GM10248 (cell line): ENCODE measurements around the gene UBE2L3.
"Not testable (repeated sequence)": the region's sequence is repeated elsewhere in the genome, so short reads cannot be mapped to it uniquely, and the experiment has no call there.

Experiments
- CTCF ChIA-PET: fragments of 300-600 bp; sonication (Branson Sonifier 250); formaldehyde crosslinking; extraction: SDS; loops from one replicate; lab custom pipeline; 2021; ENCODE audit warnings: antibody characterized with exemption; lab: Yijun Ruan, JAX
- POLR2A ChIA-PET: fragments of 350-650 bp; sonication (Branson Sonifier 250); formaldehyde crosslinking; extraction: SDS; loops from one replicate; lab custom pipeline; 2020; ENCODE audit warnings: antibody characterized with exemption; lab: Yijun Ruan, JAX
- DNase-seq: peaks from one replicate; pipeline ENCODE4 v3.0.0; 2012; ENCODE audit errors: extremely low spot score
- TF ChIP-seq, protein P1 (sequence below): IDR thresholded peaks from 2 replicates; pipeline ENCODE4 v1.5.1; 2012; ENCODE audit warnings: mild to moderate bottlenecking, low read depth; ENCODE audit errors: extremely low read depth, missing control alignments, control extremely low read depth

UBE2L3 gene

DNA sequence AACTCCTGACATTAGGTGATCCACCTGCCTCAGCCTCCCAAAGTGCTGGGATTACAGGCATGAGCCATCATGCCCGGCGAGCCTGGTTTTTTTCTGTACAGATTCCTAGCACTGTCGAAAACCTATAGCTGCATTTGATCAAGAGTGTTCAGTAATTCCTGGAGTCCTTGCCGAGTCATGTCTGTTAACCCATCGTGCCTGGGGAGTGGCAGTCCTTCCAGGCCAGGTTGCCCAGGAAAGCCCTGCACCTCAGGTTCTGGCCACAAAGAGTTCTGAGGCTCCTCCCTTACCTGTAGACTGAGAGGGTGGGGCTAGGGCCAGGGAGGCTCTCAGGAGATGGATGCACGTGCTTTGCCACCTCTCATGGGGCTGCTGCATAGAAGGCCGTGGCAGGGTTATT, 45.3 kb downstream of the UBE2L3 start:
- DNase-seq: no peak
- CTCF ChIA-PET: interaction anchor here (1.1 to 6.6 kb wide), 3 partner anchors 10 to 16 kb away, joined by 3 to 58 read pairs (median 3); partner anchors contain the start of gene YDJC
- TF ChIP-seq, protein P1, sequence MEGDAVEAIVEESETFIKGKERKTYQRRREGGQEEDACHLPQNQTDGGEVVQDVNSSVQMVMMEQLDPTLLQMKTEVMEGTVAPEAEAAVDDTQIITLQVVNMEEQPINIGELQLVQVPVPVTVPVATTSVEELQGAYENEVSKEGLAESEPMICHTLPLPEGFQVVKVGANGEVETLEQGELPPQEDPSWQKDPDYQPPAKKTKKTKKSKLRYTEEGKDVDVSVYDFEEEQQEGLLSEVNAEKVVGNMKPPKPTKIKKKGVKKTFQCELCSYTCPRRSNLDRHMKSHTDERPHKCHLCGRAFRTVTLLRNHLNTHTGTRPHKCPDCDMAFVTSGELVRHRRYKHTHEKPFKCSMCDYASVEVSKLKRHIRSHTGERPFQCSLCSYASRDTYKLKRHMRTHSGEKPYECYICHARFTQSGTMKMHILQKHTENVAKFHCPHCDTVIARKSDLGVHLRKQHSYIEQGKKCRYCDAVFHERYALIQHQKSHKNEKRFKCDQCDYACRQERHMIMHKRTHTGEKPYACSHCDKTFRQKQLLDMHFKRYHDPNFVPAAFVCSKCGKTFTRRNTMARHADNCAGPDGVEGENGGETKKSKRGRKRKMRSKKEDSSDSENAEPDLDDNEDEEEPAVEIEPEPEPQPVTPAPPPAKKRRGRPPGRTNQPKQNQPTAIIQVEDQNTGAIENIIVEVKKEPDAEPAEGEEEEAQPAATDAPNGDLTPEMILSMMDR: no peak
- POLR2A ChIA-PET: no interaction called here

DNA sequence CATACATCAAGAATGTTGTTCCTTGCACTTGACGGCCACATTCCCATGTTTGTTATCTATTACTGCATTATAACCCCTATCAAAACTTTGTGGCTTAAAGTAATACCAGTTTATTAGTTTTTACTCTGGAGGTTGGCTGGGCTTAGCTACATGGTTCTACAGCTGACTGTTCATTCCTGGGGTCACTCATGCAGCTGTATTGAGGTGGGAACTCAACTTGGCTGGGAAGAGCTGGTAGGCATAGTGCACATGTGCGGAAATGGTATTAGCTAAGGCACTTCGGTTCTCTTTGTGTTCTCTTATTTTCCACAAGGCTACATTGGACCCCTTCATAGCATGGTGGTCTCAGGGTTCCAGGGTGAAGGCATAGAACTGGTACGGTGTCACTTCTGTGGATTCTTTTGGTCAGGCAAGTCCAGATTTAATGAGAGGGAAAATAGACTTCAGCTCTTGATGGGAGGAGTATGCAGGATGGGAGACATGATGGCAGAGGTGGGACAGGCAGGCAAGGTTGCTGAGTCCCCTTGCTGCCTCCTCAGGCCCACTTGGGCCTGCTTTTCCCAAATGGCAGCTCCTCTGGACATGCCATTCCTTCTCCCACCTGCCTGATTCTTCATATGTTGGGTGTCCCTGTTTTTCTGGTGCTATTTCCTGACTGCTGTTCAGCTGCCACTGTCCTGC, 46.2 kb downstream of the UBE2L3 start:
- DNase-seq: no peak
- TF ChIP-seq, protein P1: no peak
- ChIA-PET CTCF (interaction anchor here (0.8 to 6.6 kb wide), 7 partner anchors 7 to 32 kb away, joined by 3 to 58 read pairs (median 3); partner anchors contain the start of genes SDF2L1 and YDJC), POLR2A (no interaction called here)

DNA sequence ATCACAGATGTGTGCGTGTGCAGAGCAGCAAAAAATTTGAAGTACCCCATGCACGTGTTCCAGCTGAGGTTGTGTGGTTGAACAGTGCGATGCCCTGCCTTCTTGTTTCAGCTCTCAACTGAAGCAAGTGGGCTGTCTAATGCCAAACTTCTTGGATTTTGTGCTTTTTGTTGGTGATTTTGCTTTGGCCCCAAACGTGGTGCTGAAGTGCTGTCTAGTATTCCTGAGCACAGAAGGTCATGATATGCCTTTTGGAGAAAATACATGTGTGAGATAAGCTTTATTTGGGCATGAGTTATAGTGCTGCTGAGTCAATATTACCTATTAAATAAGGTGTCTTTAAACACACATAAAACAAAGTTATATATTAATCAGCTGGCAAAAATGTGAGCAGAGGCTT, 48.2 kb downstream of the UBE2L3 start:
- POLR2A ChIA-PET: no interaction called here
- DNase-seq: no peak

DNA sequence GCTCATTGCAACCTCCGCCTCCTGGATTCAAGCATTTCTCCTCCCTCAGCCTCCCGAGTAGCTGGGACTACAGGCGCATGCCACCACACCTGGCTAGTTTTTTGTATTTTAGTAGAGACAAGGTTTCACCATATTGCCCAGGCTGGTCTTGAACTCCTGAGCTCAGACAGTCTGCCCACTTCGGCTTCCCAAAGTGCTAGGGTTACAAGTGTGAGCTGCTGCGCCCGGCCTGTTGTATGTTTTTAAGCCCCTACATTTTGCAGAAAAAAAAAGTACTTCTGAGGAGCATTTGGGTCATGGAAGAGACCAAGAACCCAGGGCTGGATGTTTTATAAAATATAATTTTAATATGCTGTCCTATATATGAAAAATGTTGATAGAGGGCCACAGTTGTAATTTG, 49.8 kb downstream of the UBE2L3 start:
- CTCF ChIA-PET: interaction anchor here (1.1 to 6.6 kb wide), 8 partner anchors 8 to 51 kb away, joined by 3 to 58 read pairs (median 5); partner anchors contain the start of genes SDF2L1 and YDJC
- POLR2A ChIA-PET, DNase-seq: not testable (repeated sequence)

More for the DNA sequence above, 48.2 kb downstream of the UBE2L3 start:
- TF ChIP-seq, protein P1: no peak
- CTCF ChIA-PET: interaction anchor here (2.3 to 6.6 kb wide), 4 partner anchors 9 to 31 kb away, joined by 6 to 58 read pairs (median 15); partner anchors contain the start of genes SDF2L1 and YDJC

DNA sequence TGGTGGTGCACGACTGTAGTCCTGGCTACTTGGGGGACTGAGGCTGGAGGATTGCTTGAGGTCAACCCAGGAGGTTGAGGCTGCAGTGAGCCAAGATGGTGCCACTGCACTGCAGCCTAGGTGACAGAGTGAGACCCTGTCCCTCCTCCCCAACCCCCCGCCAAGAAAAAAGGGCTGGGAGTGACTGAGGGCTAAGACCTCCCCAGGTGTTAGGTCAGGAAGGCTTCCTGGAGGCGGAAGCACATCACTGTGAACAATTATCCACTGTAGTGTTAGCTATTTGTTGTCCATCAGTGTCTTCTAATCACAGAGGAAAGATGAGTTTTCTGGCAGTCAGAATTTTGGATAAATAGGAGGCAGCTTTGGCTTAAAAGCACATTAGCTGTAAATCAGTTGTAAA, 53.5 kb downstream of the UBE2L3 start:
- no peak for DNase-seq
- CTCF ChIA-PET: interaction anchor here (0.9 to 2.6 kb wide), 4 partner anchors 8 to 26 kb away, joined by 3 to 15 read pairs (median 3); no protein-coding TSS in a partner anchor
- POLR2A ChIA-PET: no interaction called here
- TF ChIP-seq, protein P1: no peak

DNA sequence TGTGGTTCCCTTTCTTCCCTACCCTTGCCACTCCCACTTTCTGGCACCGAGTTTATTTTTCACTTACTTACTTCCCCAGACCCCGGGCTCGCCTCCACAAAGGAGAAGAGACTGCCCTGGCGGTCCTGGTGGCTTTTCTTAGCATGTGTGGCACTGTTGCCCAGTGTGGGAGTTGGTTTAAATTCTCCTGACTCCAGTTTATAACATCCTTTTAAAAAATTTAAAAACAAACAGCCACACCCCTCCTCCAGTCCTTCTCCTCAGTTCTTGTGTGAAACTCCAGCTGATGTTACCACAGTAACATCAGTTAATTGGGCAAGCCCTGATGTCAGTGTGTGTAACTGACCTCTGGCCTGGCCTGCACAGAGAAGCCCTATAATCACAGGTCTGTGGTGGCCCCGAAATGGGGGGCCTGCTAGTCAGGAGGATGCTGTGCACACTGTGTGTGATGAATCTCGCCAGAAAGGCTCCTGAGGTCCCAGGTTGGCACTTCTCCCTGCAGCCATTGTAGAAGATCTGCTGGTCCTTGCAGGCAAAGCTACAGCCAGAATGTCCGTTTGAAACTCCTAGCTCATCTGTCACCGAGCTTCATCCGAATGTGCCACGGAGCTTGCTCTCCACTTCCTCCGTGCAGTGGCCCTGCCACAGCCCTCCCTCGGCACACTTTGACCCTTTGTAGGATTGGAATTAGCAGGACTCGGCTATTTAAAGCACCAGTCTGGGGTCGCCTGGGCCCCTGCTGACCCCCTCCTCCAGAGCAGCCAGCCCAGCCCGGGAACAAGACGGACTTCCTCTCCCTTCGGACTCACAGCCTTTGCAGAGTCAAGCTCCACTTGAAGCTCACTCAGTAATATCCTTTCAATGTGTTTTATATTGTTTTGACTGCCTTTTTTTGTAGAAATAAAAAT, 54.8 kb downstream of the UBE2L3 start:
- no peak for DNase-seq
- ChIA-PET CTCF (interaction anchor here (1.2 to 17.3 kb wide), 3 partner anchors 18 to 25 kb away, joined by 3 to 274 read pairs (median 3); partner anchors contain the start of gene SDF2L1), POLR2A (no interaction called here)
- TF ChIP-seq, protein P1: no peak
